Fibroblast of the aortic adventitia (primary cell): ENCODE data around the gene SNRPA. TPM values are rescaled to one million over a fixed set of nuclear protein-coding genes. Genes with fewer than 3 reads are reported as not detected.

ENCODE experiments used
- DNase-seq: peaks from one replicate; pipeline ENCODE4 v3.0.0-alpha.2; 2010; ENCODE audit warnings: low read depth
- H3K4me3 ChIP-seq: 2 replicates; pipeline ENCODE4 v1.5.1; 2011; ENCODE audit warnings: low read depth, mild to moderate bottlenecking, control low read depth, low read length, moderate library complexity
- CTCF ChIP-seq: IDR thresholded peaks from 2 replicates; pipeline ENCODE4 v1.5.1; 2011; ENCODE audit warnings: mild to moderate bottlenecking, low read length, control low read depth, inconsistent platforms; ENCODE audit not compliant: insufficient read depth
- total RNA-seq: library from RNA; depleted of rRNA; stranded (reverse); fragments of >200 nt; gene quantifications from 2 replicates; pipeline ENCODE4 v1.2.3, GENCODE V29; 2012; ENCODE audit warnings: low replicate concordance

Gene SNRPA
- total RNA-seq, 1 donor, result 29.8 TPM

- TF ChIP-seq CTCF, result no peak
- no peak for DNase-seq
- no peak overlapping the region for H3K4me3 ChIP-seq
Measured at GRCh38 chr19:40705950-40706619, 44.9 kb upstream of the SNRPA start.

- no peak for DNase-seq
- no peak for TF ChIP-seq CTCF
- no peak overlapping the region for H3K4me3 ChIP-seq
Measured at GRCh38 chr19:40707615-40708014, 43.4 kb upstream of the SNRPA start.

GRCh38 chr19:40709817-40710216 lies 41.2 kb upstream of the SNRPA start:
- no peak for DNase-seq
- no peak overlapping the region for H3K4me3 ChIP-seq
- TF ChIP-seq CTCF, result no peak

GRCh38 chr19:40713939-40714338 lies 37.1 kb upstream of the SNRPA start:
- H3K4me3 ChIP-seq, result peak overlapping the region; percentile 74
- no peak for DNase-seq
- no peak for TF ChIP-seq CTCF

- TF ChIP-seq CTCF, result peak; percentile 4
- peak overlapping the region; percentile 74 for H3K4me3 ChIP-seq
- peak; percentile 93 for DNase-seq
Measured at GRCh38 chr19:40714441-40715299, 36.3 kb upstream of the SNRPA start.

GRCh38 chr19:40716031-40716481 lies 34.9 kb upstream of the SNRPA start:
- TF ChIP-seq CTCF, result no peak
- H3K4me3 ChIP-seq, result peak overlapping the region; percentile 93
- DNase-seq, result no peak
